ENCODE data around the gene DGKZ.

DGKZ gene

GRCh38 chr11:46391186-46391577, 43.9 kb downstream of the DGKZ start:
- no peak for DNase-seq (ENCODE audit: extremely low read depth in 1 of 2, low read depth in 1 of 2)

GRCh38 chr11:46391578-46392420, 44.5 kb downstream of the DGKZ start, which contains the start of gene CHRM4:
Gene CHRM4 (minus strand): TSS chr11:46391776. CDS start chr11:46386557, 5,219 bp downstream.
- no peak for DNase-seq (ENCODE audit: extremely low read depth in 1 of 2, low read depth in 1 of 2)

GRCh38 chr11:46392421-46393230, 45.4 kb downstream of the DGKZ start:
- DNase-seq (ENCODE audit: extremely low read depth in 1 of 2, low read depth in 1 of 2), result peak in 1 of 2 donors; percentile 66

DNA sequence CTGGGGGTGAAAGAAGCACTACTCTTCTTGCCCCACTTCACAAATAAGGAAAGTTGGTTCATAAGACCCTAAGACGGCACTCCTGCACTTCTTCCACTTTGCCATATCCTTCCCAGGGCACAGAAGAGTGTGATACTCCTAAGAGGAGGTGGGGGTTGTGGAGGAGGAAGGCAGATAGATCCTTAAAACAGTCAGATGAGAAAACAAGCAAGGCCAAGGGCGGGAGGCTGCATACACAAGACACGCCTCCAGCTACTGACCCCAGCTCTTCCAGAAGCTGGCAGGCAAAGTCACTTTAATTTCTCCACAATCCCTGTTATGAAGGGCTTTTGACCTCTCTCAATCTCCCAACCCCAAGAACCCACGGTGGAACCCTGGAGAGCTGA, 46.0 kb downstream of the DGKZ start:
- no peak for DNase-seq (ENCODE audit: extremely low read depth in 1 of 2, low read depth in 1 of 2)

GRCh38 chr11:46393759-46394158, 46.5 kb downstream of the DGKZ start:
- DNase-seq (ENCODE audit: extremely low read depth in 1 of 2, low read depth in 1 of 2), result no peak

DNA sequence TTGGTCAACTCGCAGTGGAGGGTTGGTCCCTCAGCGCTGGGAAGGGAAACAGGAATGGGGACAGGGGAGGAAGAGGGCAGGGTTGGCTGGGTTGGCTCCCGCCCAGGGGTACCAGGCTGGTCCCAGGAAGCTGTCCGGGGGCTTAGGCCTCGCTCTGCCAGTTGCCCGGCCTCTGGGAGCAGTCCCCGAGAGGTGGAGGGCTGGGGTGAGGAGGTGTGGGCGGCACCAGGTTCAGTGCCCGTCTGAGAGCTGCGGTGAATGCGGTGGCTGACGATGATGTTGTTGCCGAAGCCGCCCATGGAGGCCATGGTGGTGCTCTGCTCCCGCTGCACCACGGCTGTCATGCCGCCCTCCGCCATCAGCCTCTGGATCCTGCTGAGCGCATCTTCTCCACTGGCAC, 50.3 kb downstream of the DGKZ start:
- no peak for DNase-seq (ENCODE audit: extremely low read depth in 1 of 2, low read depth in 1 of 2)

DNA sequence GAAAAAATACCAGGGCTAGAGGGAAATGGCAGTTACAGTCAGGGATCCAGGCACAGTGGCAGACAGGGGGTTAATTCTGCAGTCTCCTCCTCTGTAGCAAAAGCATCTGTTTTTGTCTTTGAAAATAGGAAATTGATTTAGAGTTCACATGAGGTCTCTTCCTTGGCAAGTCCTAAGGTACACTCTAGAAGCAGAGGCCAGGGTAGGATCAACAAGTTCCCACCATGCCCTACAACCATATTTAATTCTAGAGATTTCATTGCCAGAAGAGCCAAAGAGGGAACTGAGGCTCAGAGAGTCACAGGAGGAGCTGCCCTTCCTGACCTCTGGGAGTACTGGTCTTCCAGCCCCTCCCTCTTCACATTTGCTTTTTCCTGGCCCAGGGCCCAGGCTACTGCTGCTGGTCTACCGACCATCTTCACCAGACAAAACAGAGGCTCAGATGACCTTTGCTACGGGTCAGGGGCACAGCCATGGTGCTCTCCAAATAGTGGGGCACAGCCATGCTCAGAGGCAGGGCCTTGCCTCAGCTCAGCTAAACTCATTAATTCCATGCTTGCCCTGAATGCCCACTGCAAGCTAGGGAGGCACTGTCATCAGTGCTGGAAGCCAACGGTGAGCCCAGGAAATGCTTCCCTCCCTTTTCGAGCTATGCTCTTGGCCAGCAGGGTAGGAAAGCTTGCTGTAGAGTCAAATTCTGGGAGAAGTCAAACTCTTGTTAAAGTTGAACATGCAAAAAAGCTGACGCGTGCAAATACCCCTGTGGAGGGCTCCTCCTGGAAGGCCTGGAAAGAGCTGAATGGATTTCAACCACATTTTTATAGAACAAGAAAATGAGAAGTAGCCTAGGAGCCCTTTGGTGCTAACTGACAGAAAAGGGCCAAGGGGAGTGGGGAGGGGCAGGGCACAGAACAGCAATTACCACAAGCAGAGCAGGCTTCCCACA, 56.0 kb downstream of the DGKZ start:
- no peak for DNase-seq (ENCODE audit: extremely low read depth in 1 of 2, low read depth in 1 of 2)

DNA sequence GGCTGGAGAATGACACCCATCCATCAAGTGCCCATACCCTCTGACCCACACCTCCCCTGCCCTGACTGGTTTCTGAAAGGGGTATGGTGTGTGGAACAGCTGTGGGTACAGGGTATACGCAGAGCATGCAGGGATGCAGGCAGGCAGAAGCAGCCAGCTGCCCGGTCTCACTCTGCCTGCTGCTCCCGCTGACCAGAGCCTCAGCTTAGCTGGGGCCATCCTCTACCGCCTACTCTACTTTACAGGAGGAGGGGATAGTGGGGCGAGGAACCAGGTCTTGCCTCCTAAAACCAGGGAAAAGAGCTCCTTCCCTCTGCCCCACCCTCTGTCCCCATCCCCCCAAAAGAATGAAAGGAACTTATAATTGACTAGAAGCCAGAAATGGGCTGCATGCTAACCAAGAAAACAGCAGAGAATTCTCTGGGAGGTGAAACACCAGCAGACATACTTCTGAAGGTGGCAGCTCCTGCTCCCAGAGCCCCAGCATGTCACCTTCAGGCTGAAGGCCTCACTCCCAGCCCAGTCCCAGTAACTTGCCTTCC, 57.3 kb downstream of the DGKZ start:
- no peak for DNase-seq (ENCODE audit: extremely low read depth in 1 of 2, low read depth in 1 of 2)

DNA sequence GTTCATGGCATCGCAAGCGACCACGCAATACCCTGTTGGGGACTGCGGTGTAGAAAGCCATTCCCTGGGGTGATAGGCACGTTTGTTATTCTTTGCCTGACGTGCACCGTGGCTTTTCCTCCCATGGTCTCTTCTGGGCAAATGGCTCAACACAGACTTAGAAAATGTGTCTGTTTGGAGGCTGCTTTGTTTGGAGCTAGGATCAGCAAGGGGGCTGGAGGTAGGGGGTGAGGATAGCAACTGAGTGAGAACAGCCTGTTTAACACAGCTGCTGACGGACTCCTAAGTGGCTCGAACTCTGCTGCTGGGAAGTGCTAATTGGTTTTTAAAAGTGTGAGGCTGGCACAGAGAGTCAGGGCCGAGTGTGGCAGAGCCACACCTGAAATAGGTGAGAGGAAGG, 60.4 kb downstream of the DGKZ start:
- DNase-seq (ENCODE audit: extremely low read depth in 1 of 2, low read depth in 1 of 2), result no peak

DNA sequence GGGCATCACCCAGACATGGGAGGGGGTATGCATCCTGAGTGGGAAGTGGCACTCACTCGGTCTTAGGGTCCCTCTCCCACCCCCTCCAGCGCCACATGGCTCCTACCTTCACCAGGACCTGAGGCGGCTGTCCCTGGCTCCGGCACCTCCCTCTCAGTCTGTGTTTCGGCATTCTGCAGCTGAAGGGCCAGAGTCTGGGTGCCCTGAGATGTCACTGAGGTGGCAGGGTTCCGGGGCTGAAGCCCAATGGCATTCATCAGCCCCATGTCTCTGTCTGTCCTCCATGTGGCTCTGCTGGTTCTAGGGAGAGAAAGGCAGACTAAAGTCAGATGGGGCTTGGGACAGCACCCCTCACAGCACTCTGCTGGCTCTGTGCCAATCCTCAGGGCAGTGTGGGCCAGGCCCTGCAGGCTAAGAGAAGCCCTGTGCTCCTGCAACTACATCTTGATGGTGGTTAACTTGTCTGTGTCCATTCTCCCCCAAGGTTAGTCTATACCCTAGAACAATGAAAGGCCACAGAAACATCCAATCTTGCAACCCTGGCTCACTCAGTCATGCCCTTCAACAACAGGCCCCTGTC, 61.2 kb downstream of the DGKZ start:
- no peak for DNase-seq (ENCODE audit: extremely low read depth in 1 of 2, low read depth in 1 of 2)

DNA sequence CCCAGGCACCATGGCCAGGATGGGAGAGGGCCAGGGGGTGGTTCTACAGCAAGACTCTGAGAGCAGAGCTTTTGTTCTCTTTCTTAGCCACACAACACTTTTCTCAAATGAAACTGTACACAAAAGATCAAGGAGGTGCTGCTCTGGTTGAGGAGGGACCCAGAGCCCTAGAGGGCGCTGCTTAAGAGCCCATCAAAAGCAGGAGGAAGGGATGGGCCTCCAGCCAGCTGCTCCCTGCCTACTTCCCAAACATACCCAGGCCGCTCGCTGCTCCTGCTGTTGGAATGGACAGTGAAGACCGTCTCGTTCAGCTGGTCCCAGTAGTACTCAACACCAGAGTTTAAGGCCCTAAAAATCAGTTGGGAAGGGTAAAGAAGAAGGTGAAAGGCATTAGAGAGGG, 62.8 kb downstream of the DGKZ start:
- DNase-seq (ENCODE audit: extremely low read depth in 1 of 2, low read depth in 1 of 2), result no peak

GRCh38 chr11:46413760-46414465, 66.7 kb downstream of the DGKZ start:
- DNase-seq (ENCODE audit: extremely low read depth in 1 of 2, low read depth in 1 of 2), result no peak

- no peak for DNase-seq (ENCODE audit: extremely low read depth in 1 of 2, low read depth in 1 of 2)
These were observed 67.2 kb downstream of the DGKZ start for GRCh38 chr11:46414466-46414796.

DNA sequence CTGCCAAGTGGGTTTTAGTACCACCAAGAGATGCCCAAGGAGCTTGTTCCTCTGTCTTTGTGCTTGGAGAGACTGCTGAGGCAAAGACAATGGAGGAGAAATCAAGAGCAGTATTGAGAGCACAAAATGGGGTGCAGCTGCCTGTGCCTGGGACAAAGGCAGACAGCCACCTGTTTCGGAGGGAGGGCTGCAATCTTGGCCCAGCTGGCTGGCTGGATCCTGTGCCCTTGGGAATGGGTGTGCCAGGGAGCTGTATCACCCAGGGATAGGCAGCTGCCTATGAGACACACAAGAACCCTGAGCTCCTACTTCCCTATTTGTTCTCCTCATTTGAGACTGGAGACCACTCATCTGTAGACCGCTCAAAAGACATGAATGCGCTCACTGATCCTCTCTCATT, 67.6 kb downstream of the DGKZ start:
- DNase-seq (ENCODE audit: extremely low read depth in 1 of 2, low read depth in 1 of 2), result no peak

DNA sequence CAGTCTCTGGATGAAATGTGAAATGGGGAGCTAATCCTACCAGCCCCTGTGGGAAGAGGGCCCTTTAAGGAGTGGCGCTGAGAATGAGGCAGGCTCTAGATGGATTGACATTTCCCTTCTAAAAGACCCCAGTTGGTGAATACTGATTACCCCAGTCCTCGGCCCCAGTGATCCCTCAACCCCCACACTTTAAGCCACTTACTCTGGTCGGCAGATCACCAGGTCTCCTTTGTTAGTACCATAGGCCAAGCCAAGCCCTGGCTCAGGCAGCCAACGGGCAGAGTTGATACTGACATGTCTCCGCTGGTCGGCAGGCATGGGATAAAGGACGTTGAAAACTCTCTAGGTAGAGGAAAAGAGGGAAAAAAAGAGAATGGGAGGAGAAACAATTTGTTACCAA, 70.4 kb downstream of the DGKZ start:
- DNase-seq (ENCODE audit: extremely low read depth in 1 of 2, low read depth in 1 of 2), result no peak

DNA sequence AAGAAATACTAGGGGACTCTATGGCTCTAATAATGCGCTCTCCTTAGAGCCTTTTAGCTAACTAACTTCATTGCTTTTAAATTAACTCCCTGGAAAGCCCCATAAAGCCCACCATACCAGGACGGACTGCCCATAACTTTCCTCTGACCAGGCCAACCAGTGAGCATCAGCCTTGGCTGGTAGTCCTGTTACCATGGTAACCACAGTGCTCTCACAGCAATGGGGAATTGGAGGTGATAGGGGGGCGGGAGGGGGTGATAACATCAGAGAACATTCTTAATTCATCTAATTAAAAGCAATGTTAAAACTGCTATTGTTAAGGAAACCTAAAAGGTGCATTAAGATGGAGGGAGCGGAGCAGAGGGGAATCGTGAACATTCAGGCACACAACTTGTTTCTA, 71.5 kb downstream of the DGKZ start:
- DNase-seq (ENCODE audit: extremely low read depth in 1 of 2, low read depth in 1 of 2), result no peak

GRCh38 chr11:46420513-46420912, 73.2 kb downstream of the DGKZ start:
- no peak for DNase-seq (ENCODE audit: extremely low read depth in 1 of 2, low read depth in 1 of 2)

GRCh38 chr11:46421257-46421880, 74.1 kb downstream of the DGKZ start:
- no peak for DNase-seq (ENCODE audit: extremely low read depth in 1 of 2, low read depth in 1 of 2)

GRCh38 chr11:46422588-46422987, 75.3 kb downstream of the DGKZ start:
- DNase-seq (ENCODE audit: extremely low read depth in 1 of 2, low read depth in 1 of 2), result no peak

Measured in activated CD8-positive, alpha-beta memory T cell treated with anti-CD3 and anti-CD28 coated beads for 1 hour (primary cell).